ENCODE measurements around the gene DCXR.
A peak's percentile ranks its signal among the peaks of the same experiment; 100 is the strongest.
"Not testable (repeated sequence)": the region's sequence is repeated elsewhere in the genome, so short reads cannot be mapped to it uniquely, and the experiment has no call there.

Gene DCXR

GRCh38 chr17:82041144-82041814 is 3.8 kb upstream of the DCXR start:
- no peak for DNase-seq

DNA sequence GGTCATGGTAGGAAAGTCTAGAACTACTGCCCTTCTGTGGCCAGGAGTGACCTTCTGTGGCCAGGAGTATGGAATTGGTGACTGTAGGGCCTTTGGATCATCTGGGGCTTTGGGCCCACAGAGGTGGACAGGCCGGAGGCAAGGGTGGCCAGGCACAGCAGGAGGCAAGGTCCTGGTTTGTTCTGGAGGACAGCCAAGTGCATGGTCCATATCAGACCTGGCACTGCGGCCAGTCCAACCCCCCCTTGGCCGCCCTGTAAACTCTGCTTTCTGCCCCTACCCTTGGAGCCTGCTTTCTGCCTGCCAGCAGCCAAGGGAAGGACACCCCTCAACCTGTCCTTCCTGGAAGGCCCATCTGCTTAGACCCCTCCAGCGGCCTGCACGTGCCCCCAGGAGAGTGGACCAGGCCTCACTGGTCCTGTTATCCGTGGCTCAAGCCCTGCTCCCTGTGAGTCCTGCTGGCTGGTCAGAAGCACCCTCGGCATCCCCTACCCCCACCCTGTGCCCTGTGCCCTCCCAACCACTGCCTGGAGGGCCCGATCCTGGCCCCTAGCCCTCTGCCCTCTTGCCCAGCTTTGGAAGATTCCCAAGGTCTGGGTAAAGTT is 2.3 kb upstream of the DCXR start:
- no peak for DNase-seq

GRCh38 chr17:82038796-82039409 is 1.4 kb upstream of the DCXR start:
- not testable (repeated sequence) for DNase-seq

DNA sequence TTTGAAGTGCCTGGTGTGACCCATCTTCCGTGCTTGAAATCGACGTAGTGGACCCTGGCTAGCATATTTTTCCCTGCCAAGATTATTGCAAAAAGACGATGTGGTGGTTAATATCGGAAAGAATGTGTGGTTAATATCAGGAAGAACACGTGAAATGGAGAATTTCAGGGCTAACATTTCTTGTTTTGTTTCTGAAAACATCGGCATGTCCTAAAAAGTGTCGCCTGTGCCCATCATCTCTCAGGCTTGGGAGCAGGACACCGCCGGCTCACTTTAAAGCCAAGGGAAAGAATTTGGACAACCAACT is 345 bp upstream of the DCXR start:
- DNase-seq, result no peak

DNA sequence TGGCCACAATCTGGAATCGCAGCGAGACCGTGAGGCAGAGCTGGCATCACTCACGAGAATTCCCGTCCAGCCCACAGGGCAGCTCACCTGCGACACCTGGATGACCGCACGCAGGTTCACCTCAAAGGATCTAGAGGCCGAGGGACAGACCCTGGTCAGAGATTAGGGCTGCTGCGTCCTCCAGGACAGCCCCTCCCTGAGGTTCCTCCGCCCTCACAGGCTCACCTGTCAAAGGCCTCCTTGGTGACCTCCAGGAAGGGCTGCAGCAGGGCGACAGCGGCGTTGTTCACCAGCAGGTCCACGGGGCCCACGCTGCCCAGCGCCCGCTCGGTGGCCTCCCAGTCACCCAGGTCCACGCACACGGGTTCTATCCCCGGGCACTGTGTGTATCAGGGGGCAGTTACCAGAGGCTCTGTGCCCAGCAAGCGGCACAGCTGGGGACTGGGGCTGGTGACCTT is 834 bp downstream of the DCXR start:
- no peak for DNase-seq

- DNase-seq, result no peak
Measured at GRCh38 chr17:82035956-82036633, 1.4 kb downstream of the DCXR start.

- DNase-seq, result no peak
Measured at GRCh38 chr17:82035488-82035887, 2.0 kb downstream of the DCXR start.

DNA sequence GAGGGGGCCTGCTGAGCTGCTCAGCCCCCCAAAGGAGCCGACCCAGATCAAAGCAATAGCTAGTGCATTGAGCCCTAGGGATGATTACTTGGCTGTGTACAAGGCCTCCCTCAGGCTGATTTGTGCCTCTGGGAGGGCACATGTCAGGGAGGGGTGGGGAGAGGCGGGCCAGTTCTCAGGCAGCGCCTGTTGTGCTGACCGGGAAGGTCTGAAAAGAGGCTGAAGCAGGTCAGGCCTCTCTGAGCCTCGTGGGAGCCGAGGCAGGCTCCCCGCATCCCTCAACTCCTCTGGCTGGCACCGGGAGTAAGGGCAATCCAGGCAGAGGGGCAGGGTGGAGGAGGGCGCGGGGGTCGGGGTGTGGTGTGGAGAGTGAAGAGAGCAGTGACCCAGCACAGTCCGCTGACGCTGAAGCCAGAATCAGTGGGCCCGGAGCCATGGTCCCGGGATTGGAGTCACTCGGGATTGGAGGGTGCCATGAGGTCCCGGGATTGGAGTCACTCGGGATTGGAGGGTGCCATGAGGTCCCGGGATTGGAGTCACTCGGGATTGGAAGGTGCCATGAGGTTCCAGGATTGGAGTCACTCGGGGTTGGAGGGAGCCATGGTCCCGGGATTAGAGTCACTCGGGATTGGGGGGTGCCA is 3.0 kb downstream of the DCXR start:
- no peak for DNase-seq

- no peak for DNase-seq
Measured at GRCh38 chr17:82033359-82034085, 4.0 kb downstream of the DCXR start.

GRCh38 chr17:82031885-82032627 is 5.4 kb downstream of the DCXR start:
- DNase-seq, result peak; percentile 52

GRCh38 chr17:82031303-82031884 is 6.1 kb downstream of the DCXR start, which contains the start of gene RAC3:
Gene RAC3, plus strand, starts transcription at chr17:82031678. Its CDS starts 84 bp downstream, at chr17:82031762.
- DNase-seq, result no peak

DNA sequence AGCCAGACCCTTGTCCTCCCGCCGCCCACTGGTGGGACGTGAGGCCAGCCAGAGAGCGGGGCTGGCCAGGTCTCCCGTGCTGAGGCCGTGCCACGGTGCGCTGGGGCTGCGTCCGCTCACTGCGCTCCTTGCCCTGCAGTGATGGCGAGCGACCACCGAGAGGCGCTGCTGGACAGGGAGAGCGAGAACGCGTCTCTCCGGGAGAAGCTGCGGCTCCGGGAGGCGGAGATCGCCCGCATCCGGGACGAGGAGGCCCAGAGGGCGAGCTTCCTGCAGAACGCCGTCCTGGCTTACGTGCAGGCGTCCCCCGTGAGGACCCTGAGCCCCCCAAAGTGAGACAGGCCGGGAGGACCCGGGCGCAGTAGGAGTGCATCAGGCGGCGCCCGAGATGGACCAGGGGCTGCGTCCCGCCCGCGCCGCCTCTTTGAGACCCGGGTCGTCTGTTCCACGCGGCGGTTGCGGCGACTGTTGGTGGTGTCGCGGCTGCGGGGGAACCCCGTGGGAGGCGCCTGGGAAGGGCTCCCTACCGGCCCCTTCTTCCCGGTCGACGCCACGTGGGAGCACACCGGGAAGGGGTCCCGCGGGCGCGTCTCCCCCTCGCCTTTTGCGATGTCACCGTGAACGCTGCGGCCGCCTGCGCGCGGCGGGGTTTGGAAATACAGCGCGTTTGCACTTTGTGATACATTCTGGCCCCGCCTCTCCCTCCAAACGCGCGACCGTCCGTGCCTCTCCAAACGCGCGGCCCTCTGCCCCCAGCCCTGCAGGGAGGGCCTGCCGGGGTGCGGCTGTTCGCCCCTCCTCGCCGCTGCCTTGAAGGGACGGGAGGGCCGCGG is 6.8 kb downstream of the DCXR start:
- DNase-seq, result peak; percentile 91

GRCh38 chr17:82029990-82030469 is 7.5 kb downstream of the DCXR start:
- DNase-seq, result peak; percentile 80

GRCh38 chr17:82029391-82029790 is 8.1 kb downstream of the DCXR start:
- DNase-seq, result no peak

DNA sequence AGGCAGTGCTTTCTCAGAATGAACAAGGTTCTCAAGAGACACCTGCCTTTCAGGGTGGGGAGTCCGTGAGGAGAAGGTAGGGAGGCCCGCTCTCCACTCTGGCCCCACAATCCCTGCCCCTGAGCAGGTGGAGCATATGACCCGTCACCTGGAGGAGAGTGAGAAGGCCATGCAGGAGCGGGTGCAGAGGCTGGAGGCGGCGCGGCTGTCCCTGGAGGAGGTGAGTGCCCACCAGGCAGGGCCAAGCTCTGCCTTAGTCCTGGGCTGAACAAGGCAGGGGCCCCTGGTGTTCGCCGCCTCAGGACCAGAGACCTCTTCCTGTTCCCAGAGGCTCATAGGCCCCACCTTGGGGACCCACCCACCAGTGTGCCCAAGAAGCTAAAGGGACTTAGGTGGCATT is 8.5 kb downstream of the DCXR start:
- DNase-seq, result no peak

DNA sequence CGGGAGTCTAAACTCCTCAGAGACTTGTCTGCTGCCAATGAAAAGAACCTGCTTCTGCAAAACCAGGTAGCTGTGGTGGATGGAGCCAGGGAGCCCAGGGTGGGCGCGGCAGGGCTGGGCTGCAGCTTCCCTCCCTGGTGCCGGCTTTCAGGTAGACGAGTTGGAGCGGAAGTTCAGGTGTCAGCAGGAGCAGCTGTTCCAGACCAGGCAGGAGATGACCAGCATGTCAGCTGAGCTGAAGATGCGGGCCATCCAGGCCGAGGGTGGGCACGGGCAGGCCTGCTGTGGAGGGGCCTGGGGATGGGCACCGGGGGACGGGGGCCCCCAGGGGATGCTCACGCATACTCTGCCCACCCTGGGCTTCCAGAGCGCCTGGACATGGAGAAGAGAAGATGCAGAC is 9.3 kb downstream of the DCXR start:
- no peak for DNase-seq

DNA sequence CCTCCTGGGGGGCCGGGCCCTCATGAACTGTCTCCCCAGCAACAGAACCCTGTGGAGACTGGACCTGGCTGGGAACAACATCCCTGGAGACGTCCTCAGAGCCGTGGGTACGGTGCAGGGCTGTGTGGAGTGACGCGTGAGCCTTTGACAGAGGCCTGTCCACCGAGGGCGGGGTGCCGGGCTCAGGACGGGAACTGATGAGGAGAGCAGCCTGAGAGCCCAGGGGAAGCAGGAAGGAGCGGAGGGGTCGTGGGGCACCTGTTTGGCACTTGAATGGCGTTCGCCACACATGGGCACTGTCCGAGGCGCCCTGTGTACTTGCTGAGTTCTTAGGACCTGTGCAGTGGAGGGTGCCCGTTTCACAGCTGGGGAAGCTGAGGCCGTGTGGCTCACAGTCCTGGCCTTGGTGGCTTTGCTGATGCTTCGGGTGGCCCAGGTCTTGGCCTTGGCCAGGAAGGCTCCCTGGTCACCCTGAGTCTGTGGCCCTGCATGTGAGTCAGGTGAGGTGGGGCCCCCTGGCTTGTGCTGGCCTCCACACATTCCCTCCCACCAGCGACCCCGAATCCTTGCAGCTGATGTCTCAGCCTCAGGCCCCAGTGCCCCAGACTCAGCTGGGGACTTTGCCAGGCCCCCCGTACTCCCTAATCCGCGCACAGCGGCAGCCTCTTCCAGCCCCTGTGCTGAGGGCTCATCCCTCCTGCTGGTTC is 11.9 kb downstream of the DCXR start:
- DNase-seq, result no peak

DNA sequence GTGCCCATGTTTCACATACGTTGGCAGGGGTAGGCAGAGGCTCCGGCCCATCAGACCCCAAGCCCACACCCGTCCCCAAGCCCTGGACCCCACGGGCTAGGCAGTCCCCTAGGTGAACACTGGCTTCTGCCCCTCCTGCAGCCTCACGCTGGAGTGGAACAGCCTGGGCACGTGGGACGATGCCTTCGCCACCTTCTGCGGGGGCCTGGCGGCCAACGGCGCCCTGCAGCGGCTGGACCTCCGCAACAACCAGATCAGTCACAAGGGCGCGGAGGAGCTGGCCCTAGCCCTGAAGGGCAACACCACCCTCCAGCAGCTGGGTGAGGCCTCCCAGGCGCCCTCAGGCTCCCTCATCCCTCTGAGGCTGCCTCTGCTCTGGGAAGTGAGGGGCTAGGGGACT is 12.6 kb downstream of the DCXR start:
- no peak for DNase-seq
